CD4-positive, alpha-beta T cell treated with Interleukin-21 for 1 hour (primary cell): Measurements from ENCODE around the gene MEST.
"Not testable (repeated sequence)": the region's sequence is repeated elsewhere in the genome, so short reads cannot be mapped to it uniquely, and the experiment has no call there.

Source experiments
- DNase-seq: peaks from one replicate; pipeline ENCODE4 v3.0.0-alpha.2; 2020

The MEST gene

GRCh38 chr7:130527752-130528355 is 36.0 kb downstream of the MEST start:
- DNase-seq: not testable (repeated sequence)

DNA sequence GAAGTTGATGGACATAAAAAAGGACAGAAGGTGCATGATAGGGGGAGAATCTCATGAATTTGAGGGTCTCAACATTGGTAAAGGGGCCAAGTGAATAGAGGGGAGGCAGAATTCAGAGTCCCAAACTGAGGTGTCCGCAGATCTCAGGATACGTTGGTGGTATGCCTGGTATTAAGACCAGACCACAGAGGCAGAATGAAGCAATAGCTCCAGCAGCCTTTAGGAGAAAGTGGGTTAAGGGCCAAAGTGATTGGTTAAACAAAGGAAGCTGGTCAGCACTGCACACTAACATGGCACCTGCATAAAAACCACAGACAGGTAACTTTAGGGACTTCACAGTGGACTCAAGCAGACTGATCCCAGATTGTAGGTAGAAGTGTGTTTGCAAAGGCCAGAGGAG is 37.5 kb downstream of the MEST start:
- no peak for DNase-seq

DNA sequence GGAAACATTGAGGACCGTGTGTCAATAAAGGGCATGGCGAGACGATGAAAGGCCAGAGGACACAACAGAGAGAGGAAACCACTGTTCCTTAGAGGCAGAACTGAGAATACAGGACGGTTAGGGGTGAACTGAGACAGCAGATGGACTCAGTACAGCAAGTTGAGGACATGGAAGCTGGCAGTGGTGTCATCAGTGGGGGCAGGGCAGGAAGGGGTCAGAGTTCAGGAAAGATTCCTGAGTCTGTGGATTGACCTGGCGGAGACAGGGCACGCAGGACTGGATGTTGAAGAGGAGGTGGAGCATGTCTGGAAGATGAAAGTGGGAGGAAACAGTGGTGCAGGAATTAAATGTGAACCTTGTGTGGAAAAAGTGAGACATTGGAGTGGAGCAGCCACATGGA is 46.0 kb downstream of the MEST start:
- DNase-seq: not testable (repeated sequence)

- DNase-seq: not testable (repeated sequence)
Measured at GRCh38 chr7:130541287-130541686, 49.4 kb downstream of the MEST start.

DNA sequence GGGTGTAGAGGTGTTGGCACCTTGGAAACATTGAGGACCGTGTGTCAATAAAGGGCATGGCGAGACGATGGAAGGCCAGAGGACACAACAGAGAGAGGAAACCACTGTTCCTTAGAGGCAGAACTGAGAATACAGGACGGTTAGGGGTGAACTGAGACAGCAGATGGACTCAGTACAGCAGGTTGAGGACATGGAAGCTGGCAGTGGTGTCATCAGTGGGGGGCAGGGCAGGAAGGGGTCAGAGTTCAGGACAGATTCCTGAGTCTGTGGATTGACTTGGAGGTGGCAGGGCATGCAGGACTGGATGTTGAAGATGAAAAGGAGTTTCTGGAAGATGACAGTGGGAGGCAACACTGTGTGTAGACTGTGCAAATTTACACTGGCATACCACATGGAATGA is 50.4 kb downstream of the MEST start:
- not testable (repeated sequence) for DNase-seq

DNA sequence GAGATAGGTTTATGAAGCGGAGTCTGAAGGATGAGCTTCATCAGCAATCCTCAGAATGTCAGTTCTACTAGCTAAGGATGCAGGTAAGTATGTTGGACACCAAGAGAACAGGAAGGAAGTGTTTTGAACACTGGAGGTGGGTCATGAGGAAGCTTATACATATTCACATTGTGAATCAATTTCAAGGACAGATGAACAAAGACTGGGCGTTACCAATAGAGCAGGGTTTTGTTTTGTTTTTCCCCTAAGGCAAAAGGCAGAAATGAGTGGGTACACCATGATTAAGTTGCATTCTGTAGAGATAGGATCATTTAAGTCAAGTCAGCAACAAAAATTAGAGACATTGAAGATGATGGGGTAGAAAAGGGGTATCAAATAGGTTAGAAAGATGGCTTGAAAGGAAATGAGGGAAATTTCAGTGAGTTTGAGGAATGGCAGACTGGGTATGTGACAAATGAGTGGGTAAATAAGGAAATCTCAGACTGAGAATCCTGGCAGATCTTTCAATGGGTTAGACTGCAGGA is 51.7 kb downstream of the MEST start:
- DNase-seq: no peak

GRCh38 chr7:130544356-130544755 is 52.5 kb downstream of the MEST start:
- no peak for DNase-seq

DNA sequence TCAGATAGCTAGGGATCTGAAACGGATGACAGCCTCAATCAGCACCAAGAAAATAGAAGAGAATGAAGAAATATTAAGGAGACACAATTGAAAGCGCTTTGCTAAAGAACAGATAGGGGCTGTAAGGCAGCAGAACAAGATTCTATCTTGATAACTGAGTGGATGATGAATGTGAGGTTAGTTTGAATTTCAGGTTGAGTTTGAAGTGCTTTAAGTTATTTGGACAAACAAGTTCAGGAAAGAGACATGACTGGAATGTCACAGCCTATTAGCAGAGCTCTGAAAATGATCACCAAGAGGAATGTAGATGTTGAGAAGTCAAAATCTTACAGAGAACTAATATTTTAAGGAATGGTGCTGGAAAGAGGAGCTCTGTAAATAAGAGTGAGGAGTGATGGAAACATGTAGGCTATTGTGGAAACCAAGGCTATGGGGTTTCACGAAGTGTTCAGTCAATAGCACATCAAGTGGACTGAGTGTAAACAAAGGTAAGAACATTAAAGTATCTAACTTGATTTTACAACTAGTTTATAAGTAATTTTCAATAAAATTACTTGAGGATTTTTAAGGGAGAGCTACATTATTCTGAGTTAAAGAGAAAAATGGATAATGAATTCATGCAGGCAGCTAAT is 61.6 kb downstream of the MEST start:
- no peak for DNase-seq

GRCh38 chr7:130554481-130554880 is 62.6 kb downstream of the MEST start:
- DNase-seq: no peak
